Smooth muscle cell (in vitro differentiated cells): Measurements from ENCODE around the gene ENKD1. TPM values are rescaled to one million over a fixed set of nuclear protein-coding genes. Genes with fewer than 3 reads are reported as not detected.

Source experiments
- DNase-seq: peaks from one replicate; lab custom pipeline; 2025; ENCODE audit not compliant: unreplicated experiment; lab: John Stamatoyannopoulos, UW
- H2AFZ ChIP-seq: fragments of 200-600 bp; sonication (generic); 2 replicates; pipeline ENCODE4 v1.6.0; 2016; ENCODE audit warnings: antibody characterized with exemption, low read depth, mild to moderate bottlenecking
- H3F3A ChIP-seq: fragments of 200-600 bp; sonication (generic); 2 replicates; pipeline ENCODE4 v1.6.0; 2017; ENCODE audit warnings: antibody characterized with exemption, low read depth
- H3K27ac ChIP-seq: fragments of 200-600 bp; sonication (generic); 2 replicates; pipeline ENCODE4 v1.5.1; 2016; ENCODE audit warnings: low read depth, mild to moderate bottlenecking
- H3K27me3 ChIP-seq: fragments of 200-600 bp; sonication (generic); 2 replicates; pipeline ENCODE4 v1.6.1; 2016; ENCODE audit warnings: low read depth, mild to moderate bottlenecking
- H3K36me3 ChIP-seq: fragments of 200-600 bp; sonication (generic); 2 replicates; pipeline ENCODE4 v1.5.1; 2016; ENCODE audit warnings: low read depth
- H3K4me1 ChIP-seq: fragments of 200-600 bp; sonication (generic); 2 replicates; pipeline ENCODE4 v1.5.1; 2016; ENCODE audit warnings: low read depth
- H3K4me2 ChIP-seq: fragments of 200-600 bp; sonication (generic); 2 replicates; pipeline ENCODE4 v1.6.0; 2016; ENCODE audit warnings: mild to moderate bottlenecking
- H3K4me3 ChIP-seq: fragments of 200-600 bp; sonication (generic); 2 replicates; pipeline ENCODE4 v1.5.1; 2016; ENCODE audit warnings: mild to moderate bottlenecking
- H3K79me2 ChIP-seq: fragments of 200-600 bp; sonication (generic); 2 replicates; pipeline ENCODE4 v1.6.0; 2016; ENCODE audit warnings: low read depth, mild to moderate bottlenecking
- H3K9ac ChIP-seq: fragments of 200-600 bp; sonication (generic); 2 replicates; pipeline ENCODE4 v1.6.0; 2016; ENCODE audit warnings: low read depth
- H3K9me3 ChIP-seq: fragments of 200-600 bp; sonication (generic); replicated peaks from 2 replicates; pipeline ENCODE4 v1.5.1; 2016; ENCODE audit warnings: low read depth
- H4K20me1 ChIP-seq: fragments of 200-600 bp; sonication (generic); 2 replicates; pipeline ENCODE4 v1.6.0; 2016; ENCODE audit warnings: low read depth
- CTCF ChIP-seq: fragments of 200-600 bp; sonication (generic); IDR thresholded peaks from 2 replicates; pipeline ENCODE4 v1.5.1; 2017; ENCODE audit warnings: borderline replicate concordance, mild to moderate bottlenecking, antibody characterized with exemption; ENCODE audit not compliant: insufficient read depth, poor library complexity, severe bottlenecking
- WGBS: methylation state at CpG from one replicate; pipeline ENCODE4 v1.1.7; 2016; ENCODE audit warnings: low lambda C conversion rate; 5-methylcytosine and 5-hydroxymethylcytosine counted together
- polyA plus RNA-seq: library from polyadenylated mRNA; unstranded; fragments of >200 nt; fragmentation: Nextera tagmentation; extraction: Ambion mirVana; gene quantifications from 2 replicates; pipeline ENCODE4 v1.2.1, GENCODE V29; 2016
- total RNA-seq: library from RNA; depleted of rRNA; stranded (reverse); fragments of >200 nt; gene quantifications from 2 replicates; pipeline ENCODE4 v1.2.3, GENCODE V29; 2014

Gene ENKD1
- total and polyA plus RNA-seq, 2 experiments from 2014 or later, result 9.8 to 14.2 TPM

GRCh38 chr16:67657751-67658518 lies 8.6 kb downstream of the ENKD1 start:
- no peak for TF ChIP-seq CTCF
- WGBS, result 96% methylated on average over 18 of the region's 18 CpGs
- no peak overlapping the region for H3K27ac ChIP-seq
- H3K36me3 ChIP-seq, result no peaks in the 10 kb centered on the region
- no peak overlapping the region for H3K9ac ChIP-seq
- peaks cover 4% of the 10 kb centered on the region for H3F3A ChIP-seq
- H3K79me2 ChIP-seq, result no peaks in the 10 kb centered on the region
- peaks cover 3% of the 10 kb centered on the region for H3K4me1 ChIP-seq
- no peaks in the 10 kb centered on the region for H3K27me3 ChIP-seq
- H3K4me3 ChIP-seq, result no peak overlapping the region
- H3K9me3 ChIP-seq, result no peaks in the 10 kb centered on the region
- H4K20me1 ChIP-seq, result peaks cover 7% of the 10 kb centered on the region
- no peak overlapping the region for H2AFZ ChIP-seq
- DNase-seq, result no peak
- H3K4me2 ChIP-seq, result no peak overlapping the region

- Histone ChIP-seq H3K4me3 (no peak overlapping the region), H3K4me2 (no peak overlapping the region), H3K79me2 (no peaks in the 10 kb centered on the region), H3K27ac (no peak overlapping the region), H3K4me1 (peaks cover 3% of the 10 kb centered on the region), H2AFZ (no peak overlapping the region), H3K9ac (no peak overlapping the region), H3K36me3 (no peaks in the 10 kb centered on the region), H3K9me3 (no peaks in the 10 kb centered on the region), H3K27me3 (no peaks in the 10 kb centered on the region), H3F3A (peaks cover 4% of the 10 kb centered on the region), H4K20me1 (peaks cover 7% of the 10 kb centered on the region)
- TF ChIP-seq CTCF, result no peak
- DNase-seq, result no peak
- WGBS, result 97% methylated on average over 15 of the region's 16 CpGs
These were observed 9.4 kb downstream of the ENKD1 start for GRCh38 chr16:67657017-67657608.

DNA sequence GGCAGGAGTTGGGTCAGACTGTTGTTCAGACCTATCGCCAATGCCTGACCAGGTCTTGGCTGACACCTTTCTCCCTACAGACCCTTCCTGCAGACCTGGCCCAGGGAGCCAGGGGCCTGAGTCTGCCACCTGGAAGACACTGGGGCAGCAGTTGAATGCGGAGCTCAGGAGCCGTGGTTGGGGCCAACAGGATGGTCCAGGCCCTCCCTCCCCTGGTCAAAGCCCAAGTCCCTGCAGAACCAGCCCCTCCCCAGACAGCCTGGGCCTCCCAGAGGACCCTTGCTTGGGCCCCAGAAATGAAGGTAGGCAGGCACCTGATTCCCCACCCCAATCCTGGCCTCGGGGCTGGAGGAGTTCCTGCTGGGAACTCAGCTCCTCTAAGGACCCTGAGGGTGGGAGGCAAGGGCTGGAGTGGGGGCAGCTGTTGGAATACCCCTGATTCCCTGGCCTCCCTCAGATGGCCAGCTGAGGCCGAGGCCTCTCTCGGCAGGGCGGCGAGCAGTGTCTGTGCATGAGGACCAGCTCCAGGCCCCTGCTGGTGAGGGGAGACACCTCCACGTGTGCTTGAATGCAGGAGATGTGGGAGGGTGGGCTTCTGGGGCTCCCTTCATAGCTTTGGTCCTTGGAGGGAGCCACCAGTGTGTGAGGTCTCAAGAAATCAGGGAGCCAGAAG lies 10.1 kb downstream of the ENKD1 start:
- TF ChIP-seq CTCF, result no peak
- 92% methylated on average over 9 of the region's 9 CpGs for WGBS

More for the DNA sequence above, 10.1 kb downstream of the ENKD1 start:
- peaks cover 7% of the 10 kb centered on the region for H4K20me1 ChIP-seq
- no peaks in the 10 kb centered on the region for H3K9me3 ChIP-seq
- H3K9ac ChIP-seq, result no peak overlapping the region
- peaks cover 2% of the 10 kb centered on the region for H3K27me3 ChIP-seq
- no peak for DNase-seq
- H3F3A ChIP-seq, result peaks cover 4% of the 10 kb centered on the region
- no peaks in the 10 kb centered on the region for H3K79me2 ChIP-seq
- no peaks in the 10 kb centered on the region for H3K4me1 ChIP-seq
- H3K4me2 ChIP-seq, result no peak overlapping the region
- H2AFZ ChIP-seq, result no peak overlapping the region
- no peaks in the 10 kb centered on the region for H3K36me3 ChIP-seq
- H3K4me3 ChIP-seq, result no peak overlapping the region
- H3K27ac ChIP-seq, result no peak overlapping the region
